ENCODE results near the gene MARCKSL1.
"Not testable (repeated sequence)": the region's sequence is repeated elsewhere in the genome, so short reads cannot be mapped to it uniquely, and the experiment has no call there.

The MARCKSL1 gene

DNA sequence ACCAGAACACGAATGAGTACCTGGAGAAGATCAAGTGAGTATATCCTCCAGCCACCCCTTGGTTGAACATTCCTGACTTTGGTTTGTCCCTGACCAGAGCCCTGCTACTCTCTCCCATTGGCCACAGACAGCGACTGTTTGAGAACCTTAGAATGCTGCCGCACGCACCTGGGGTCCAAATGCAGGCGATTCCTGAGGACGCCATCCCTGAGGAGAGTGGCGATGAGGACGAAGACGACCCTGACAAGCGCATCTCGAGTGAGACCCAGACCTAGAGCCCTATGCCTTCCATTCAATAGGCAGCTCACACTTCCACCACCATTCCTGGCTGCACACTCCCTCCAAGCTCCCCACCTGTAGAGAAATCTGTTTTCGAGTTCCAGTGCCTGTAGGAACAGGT is 4.5 kb downstream of the MARCKSL1 start:
- DNase-seq, result no peak

DNA sequence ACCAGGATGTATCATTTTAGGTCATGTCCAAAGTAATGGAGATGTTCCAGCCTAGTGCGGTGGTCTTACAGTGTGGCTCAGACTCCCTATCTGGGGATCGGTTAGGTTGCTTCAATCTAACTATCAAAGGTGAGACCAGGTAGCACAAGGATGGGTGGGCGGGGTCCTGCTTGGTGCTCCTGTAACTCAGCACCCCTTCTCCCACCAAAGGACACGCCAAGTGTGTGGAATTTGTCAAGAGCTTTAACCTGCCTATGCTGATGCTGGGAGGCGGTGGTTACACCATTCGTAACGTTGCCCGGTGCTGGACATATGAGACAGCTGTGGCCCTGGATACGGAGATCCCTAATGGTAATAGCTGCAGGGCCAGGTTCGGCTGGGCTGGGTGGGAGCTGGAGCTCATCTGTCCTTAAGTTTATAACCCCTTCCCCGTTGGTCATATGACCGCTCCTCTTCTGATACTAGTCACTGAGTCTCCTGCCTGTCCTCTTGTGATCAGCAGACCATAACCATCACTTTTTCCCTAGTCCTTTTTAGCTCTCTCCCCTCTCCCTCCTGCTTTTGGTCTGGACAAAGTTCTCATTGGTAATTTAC is 5.4 kb downstream of the MARCKSL1 start:
- no peak for DNase-seq

DNA sequence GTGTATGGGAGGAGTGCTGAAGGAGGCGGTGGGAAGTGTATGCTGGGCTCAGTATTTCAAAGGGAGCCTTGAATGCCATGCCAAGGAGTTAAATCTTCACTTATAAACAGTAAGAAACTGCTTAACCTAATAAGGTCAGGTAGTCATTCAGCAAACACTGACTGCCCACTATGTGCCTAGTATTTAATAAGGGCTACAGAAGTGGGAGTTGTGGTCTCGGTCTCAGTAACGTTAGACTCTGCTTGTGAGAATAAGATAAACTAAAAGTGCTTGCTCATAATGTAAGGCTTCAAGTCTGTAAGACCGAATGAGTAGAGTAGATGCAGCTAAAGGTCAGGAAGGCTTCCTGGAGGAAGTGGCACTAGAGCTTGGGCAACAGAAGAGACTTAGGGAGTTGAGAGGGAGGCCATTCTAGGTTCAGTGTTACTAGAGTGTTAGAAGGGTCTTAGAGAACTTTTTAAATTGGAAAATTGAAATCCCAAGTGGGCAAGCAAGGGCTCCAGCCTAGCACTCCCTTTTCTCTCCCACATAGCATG is 6.0 kb downstream of the MARCKSL1 start:
- DNase-seq, result no peak

DNA sequence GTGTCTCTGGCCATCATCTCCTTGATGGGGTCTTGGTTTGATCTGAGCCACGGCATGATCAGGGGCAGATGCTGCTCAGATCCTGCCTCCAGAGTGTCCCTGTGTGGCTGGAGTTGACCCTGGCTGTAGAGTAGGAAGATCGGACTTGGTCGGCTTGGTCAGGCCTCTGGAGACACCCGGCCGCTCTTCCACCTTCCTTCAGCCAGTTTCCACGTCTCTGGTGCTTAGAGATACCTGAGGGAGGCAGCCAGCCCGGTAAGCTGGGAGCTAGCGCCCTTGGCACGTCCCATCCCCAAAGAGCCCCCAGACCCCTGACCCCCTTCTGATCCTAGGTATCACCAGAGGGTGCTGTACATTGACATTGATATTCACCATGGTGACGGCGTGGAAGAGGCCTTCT is 8.8 kb downstream of the MARCKSL1 start:
- DNase-seq, result no peak

DNA sequence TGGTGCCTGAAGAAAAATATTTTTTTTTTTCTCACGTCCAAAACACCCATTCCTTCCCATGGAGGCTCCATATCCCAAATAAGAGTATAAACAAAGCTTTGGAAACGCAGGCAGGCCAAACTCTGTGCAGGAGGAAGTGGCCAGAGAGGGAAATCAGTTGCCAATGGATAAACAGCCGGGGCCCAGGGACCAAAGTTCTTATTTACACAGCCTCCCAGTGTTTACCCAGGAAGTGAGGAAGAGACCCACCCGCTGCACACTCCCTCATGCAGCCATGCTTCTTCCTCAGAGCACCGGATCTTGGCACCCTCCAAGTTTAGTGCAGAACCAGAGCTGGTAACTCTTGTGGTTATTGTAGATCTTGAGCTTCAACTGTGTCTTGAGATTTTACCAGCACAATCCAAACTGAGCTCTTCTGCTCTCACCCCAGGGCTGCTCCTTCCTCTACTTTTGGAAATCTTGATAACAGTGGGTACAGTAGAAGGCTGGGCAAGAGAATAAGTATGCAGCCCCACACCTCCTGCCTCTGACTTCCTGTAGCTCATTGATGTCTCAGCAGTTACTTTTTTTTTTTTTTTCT is 14.2 kb downstream of the MARCKSL1 start:
- peak in 1 of 2 donors; percentile 55 for DNase-seq

DNA sequence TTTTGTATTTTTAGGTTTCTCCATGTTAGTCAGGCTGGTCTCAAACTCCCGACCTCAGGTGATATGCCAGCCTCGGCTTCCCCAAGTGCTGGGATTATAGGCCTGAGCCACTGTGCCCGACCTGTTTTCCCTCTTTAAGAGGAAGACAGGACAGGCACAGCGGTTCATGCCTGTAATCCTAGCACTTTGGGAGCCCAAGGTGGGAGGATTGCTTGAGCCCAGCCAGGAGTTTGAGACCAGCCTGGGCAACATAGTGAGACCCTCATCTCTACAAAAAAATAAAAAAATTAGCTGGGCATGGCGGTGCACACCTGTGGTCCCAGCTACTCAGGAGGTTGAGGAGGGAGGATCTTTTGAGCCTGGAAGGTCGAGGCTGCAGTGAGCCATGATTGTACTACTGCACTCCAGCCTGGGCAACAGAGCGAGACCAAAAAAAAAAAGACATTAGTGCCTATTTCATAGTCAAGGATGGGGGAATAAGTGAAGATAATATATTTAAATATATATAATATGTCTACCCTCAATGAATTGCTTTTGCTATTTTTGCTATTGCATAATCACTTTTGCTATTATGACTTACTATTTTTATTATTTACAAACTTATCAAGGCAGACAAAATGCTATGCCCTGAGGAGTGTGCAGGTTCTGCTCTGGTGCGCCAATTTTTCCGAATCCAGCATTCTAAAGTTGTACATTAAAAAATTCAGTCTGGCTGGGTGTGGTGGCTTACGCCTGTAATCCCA is 17.7 kb downstream of the MARCKSL1 start:
- no peak for DNase-seq

DNA sequence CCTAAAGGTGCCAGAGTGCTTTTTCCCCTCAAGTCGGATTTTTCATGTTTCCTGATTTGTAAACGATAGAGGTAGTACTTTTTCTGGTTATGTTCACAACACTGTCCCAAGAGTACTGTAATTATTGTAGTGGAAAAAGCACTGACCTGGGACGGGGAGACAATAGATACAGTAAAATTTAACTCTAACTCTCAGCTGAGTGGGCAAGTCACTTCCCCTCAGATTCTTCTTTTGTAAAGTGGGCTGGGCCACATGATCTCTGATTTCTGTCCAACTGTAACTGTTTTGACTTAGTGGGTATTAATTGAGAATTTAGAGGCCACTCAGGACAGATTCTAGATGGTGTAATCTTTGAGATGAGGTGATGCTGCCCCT is 19.1 kb downstream of the MARCKSL1 start:
- DNase-seq, result no peak

DNA sequence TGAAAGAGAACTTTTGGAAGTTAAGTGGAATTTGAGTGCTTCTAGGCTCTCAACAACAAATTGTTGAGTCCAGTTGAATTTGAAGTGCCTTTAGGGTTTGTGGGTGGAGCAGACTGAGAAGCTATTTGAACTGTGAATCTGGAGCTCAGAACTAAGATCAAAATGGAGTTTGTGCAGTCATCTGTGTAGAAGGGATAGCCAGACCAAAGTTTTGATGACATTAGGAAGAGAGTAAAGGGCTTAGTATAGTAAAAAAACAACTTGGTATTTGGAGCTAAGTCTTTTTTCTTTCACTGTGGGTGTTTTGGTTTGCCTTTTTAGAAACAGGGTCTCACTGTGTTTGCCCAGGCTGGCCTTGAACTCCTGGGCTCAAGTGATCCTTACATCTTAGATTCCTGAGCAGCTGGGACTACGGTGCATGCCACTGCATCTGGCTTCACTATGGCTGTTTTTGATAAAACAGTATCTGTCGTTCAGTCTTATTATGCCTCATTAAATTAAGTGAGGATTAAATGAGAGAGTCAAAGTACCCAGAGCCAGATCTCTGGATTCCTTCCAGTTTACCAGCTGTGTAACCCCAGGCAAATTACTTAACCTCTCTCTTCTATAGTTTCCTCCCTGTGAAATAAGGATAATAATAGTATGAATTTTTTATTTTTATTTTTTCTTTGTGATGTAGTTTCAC is 24.2 kb downstream of the MARCKSL1 start:
- DNase-seq, result no peak

DNA sequence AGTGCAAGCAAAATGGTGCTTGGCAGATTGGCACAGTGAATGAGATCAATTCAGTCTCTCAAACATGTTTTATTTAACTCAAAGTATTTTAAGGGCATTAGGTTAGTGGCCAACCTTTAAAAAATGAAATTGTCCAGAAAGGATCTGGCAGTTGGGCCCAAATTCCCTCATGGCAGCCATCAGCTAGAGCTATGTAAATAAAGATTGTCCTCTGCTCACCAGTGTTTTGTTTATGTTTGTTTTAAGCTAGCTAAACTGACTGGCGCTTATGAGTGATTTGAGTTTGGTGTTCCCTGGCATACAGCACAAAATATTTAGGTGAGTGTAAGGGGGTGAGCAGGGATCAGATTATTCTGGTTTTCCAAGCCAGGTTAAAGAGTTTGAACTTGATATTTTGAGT is 26.1 kb downstream of the MARCKSL1 start:
- DNase-seq, result no peak

DNA sequence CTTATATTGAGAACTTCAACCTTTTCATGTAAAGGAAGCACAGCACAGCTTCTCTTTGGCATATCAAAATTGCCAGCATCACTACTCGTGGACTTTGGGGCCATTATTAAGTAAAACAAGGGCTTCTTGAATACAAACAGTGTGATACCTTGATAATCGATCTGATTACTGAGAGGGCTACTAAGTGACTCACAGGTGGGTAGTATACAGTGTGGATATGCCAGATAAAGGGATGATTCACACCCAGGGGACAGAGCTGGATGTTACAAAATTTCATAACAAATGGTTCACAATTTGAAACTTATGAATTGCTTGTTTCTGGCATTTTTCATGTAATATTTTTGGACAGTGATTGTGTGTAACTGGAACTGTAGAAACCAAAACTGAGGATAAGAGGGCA is 28.7 kb downstream of the MARCKSL1 start:
- DNase-seq, result no peak

DNA sequence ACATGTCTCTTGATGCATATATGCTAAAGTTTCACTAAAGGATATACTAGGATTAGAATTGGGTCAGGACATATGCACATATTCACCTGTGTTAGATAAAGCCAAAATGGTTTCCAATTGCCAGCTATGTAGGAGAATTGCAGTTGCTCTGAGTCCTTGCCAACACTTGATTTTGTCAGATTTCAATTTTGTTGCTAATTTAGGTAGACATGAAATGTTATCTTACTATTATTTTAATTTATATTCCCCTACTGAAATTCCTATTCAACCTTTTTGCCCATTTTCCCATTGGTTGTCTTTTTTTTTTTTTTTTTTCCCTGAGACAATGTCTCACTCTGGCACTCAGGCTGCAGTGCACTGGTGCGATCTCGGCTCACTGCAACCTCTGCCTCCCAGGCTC is 30.7 kb downstream of the MARCKSL1 start:
- no peak for DNase-seq

DNA sequence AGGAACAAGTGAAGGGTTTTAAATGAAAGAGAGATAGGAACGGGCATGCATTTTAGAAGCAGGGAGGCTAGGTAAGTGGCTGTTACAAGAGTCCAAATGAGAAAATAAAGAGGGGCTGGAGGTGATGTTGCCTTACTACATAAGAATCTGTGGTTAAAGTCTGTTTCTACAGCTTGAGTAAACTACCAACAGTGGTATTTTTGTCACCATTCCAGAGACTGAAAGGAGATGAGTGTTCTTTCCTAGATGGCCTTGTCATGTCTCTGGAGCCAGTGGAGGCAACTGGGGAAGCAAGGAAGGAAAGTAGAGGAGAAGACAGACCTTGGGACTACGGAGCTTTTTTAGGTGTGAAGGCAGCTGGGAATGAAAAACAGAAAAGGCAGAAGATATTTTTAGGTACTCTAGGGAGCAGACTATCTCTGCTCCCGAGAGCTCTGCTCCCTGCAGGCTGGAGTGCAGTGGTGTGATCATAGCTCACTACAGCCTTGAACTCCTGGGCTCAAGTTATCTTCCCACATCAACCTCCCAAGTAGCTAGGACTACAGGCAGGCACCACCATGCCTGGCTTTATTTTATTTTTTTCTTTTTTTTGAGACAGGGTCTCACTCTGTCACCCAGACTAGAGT is 31.9 kb downstream of the MARCKSL1 start:
- DNase-seq, result no peak

DNA sequence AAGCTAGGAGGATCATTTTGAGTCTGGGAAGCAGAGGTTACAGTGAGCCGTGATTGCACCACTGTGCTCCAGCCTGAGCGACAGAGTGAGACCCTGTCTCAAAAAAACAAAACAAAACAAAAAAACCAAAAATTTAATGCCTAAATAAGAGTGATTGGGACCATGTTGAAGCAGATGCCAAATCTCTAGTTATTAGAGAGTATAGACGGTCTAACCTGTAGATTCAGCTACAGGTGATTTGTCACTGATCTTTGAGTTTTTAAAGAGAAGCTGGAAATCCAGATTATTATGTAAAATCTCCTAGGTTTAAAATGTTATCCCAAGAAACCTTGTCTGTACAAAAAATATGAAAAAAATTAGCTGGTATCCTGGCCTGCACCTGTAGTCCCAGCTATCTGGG is 32.7 kb downstream of the MARCKSL1 start:
- DNase-seq, result no peak

DNA sequence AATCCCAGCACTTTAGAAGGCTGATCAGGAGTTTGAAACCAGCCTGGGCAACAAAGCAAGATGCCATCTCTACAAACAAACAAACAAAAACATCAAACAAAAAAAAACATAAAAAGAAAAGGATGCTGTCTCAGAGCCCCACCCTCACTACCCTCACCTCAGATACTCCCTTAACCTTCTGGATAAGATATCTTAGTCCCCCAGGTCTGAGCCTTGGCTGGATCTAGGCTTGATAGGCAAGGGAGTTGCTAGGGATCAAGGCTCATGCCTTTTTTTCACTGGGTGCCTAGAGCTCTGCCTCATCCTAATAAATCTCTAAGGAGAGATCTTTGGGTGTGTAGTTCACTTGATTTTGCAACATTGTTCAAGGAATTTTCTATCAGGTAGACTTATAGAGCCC is 36.7 kb downstream of the MARCKSL1 start:
- no peak for DNase-seq

DNA sequence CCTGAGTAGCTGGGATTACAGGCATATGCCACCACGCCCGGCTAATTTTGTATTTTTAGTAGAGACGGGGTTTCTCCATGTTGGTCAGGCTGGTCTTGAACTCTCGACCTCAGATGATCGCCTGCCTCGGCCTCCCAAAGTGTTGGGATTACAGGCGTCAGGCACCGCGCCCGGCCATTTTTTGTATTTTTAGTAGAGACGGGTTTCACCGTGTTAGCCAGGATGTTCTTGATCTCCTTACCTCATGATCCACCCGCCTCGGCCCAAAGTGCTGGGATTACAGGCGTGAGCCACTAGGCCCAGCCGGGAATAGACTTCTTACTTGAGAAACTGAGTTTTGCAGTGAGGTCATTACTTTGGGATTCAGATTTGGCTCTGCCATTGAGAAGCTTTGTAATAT is 37.8 kb downstream of the MARCKSL1 start:
- DNase-seq, result not testable (repeated sequence)

DNA sequence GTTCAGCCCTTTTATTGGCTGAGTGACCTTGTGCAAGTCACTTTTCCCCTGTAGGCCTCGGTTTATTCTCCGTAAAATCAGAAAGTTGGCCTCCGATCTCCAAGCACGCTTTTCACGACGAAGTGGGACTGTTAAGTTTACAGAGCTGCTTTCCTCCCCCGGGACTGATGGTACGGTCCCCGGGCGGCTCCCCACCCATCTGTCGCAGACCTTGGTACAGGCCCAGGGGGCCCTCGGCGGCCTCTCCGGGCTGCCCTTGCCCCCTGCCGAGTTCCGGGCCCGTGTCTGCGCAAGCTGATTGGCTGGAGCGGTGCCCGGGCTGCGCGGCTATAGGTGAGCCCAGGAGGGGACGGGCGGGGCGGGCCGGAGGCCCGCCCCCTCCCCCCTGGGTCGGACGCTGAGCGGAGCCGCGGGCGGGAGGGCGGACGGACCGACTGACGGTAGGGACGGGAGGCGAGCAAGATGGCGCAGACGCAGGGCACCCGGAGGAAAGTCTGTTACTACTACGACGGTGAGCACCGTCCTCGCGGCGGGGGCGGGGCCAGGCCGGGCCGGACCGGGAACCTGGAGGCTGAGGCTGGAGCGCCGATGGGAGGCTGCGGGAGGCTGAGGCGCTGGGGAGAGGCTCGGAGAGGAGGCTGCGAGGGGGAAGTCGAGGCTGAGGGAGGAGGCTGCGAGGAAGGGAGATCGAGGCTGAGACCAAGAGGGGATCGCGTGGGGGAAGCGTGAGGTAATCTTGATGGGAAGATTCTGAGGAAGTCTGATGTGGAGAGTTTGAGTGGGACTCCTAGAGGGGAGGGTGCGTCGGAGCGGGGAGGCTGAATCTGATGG is 44.1 kb downstream of the MARCKSL1 start, which contains the start of gene HDAC1:
TSS of gene HDAC1 (plus strand) at position 376 of the 831 bp plus-strand sequence. CDS start at position 463, 87 bp downstream.
- DNase-seq, result peak; percentile 98 to 99

DNA sequence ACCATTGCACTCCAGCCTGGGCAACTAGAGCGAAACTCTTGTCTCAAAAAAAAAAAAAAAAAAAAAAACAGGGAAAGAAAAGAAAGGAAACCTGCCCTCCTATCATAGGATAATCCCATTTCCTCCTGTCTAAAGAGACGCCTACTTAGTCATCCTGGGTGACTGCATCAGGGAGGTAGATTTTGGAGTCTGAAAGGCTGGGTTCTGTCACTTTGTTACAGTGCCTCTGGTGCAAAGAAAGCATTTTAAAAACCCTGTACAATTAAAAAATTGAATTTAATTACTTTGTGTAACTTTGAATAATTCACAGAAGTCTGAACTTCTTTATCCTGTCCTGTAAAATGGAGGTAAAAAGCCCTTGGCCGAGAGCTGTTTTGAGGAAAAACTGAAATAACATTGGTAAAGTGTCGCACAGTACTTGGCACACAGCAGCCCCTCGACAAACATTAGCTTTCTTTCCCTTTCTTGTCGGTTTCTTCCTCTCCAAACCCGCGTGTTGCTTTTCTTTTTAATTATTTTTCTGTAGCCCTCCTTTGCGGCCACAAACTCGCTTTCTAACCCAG is 44.8 kb downstream of the MARCKSL1 start:
- no peak for DNase-seq

DNA sequence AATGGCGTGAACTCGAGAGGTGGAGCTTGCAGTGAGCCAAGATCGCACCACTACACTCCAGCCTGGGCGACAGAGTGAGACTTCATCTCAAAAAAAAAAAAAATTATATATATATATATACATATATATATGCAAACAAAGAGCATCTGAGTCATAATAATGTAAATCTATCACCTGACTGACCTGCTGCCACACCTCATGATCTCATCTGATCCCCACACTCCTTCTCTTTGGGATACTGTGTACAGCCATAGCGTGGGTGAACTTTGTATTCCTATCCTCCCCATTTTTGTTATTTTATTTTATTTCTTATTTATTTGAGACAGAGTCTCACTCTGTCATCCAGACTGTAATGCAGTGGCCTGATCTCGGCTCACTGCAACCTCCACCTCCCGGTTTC is 46.8 kb downstream of the MARCKSL1 start:
- no peak for DNase-seq

DNA sequence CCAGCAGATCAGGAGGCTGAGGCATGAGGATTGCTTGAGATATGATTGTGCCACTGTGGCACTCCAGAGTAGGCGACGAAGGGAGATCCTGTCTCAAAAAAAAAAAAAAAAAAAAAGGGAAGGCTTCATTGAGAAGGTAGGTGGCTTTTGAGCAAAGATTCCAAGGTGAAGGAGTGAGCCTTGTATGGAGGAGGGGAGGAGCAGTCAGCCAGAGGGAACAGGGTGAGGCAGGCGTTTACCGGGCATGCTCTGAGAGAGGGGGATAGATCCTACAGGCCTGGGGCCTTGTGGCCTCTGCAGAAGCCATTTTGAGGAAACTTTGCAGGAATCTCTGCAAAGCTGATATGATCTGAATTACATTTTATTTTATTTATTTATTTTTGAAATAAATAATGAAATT is 49.3 kb downstream of the MARCKSL1 start:
- DNase-seq, result no peak

DNA sequence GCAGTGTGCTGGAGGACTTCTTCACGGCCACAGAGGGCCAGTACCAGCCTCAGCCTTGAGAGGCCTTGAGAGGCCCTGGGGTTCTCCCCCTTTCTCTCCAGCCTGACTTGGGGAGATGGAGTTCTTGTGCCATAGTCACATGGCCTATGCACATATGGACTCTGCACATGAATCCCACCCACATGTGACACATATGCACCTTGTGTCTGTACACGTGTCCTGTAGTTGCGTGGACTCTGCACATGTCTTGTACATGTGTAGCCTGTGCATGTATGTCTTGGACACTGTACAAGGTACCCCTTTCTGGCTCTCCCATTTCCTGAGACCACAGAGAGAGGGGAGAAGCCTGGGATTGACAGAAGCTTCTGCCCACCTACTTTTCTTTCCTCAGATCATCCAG is 50.4 kb downstream of the MARCKSL1 start:
- DNase-seq, result no peak

DNA sequence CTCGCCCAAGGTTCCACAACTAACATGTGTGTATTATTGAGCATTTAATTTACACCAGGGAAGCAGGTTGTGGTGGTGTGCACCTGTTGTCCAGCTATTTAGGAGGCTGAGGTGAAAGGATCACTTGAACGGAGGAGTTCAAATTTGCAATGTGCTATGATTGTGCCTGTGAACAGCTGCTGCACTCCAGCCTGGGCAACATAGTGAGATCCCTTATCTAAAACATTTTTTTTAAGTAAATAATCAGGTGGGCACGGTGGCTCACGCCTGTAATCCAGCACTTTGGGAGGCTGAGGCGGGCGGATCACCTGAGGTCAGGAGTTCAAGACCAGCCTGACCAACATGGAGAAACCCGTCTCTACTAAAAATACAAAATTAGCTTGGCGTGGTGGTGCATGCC is 51.3 kb downstream of the MARCKSL1 start:
- not testable (repeated sequence) for DNase-seq

Data from CD4-positive, alpha-beta T cell treated with Interferon alpha-2 for 1 hour (primary cell).